MM.1S (cell line): Measurements from ENCODE around the gene CLPTM1L.

Experiments
- CTCF ChIP-seq: fragments of 300-600 bp; sonication (generic); IDR thresholded peaks from 2 replicates; pipeline ENCODE4 v1.5.1; 2016; ENCODE audit warnings: antibody characterized with exemption, low read length, mixed read lengths
- EZH2 ChIP-seq: fragments of 300-600 bp; sonication (generic); optimal IDR thresholded peaks from 2 replicates; pipeline ENCODE3; 2017; ENCODE audit warnings: low read depth, mild to moderate bottlenecking, antibody characterized with exemption, low read length, mixed read lengths

GRCh38 chr5:1368756-1369155 lies 23.9 kb upstream of the CLPTM1L start:
- TF ChIP-seq CTCF (no peak), EZH2 (no peak)
